ENCODE data around the gene CDH13. TPM values are rescaled to one million over a fixed set of nuclear protein-coding genes. Genes with fewer than 3 reads are reported as not detected.

The CDH13 gene
- total RNA-seq, 1 donor from 2014 or later = 14.3 TPM

GRCh38 chr16:83447560-83447959, 820.8 kb downstream of the CDH13 start:
- Histone ChIP-seq H3K9me3 (no peaks in the 10 kb centered on the region), H3K27me3 (ENCODE audit: low read depth) (no peaks in the 10 kb centered on the region), H3K27ac (no peak overlapping the region), H3K4me1 (no peaks in the 10 kb centered on the region), H3K36me3 (no peaks in the 10 kb centered on the region), H3K4me3 (no peak overlapping the region)
- no peak for TF ChIP-seq CTCF (IDR thresholded peaks at IDR 0.05)
- DNase-seq (no peak), ATAC-seq (no peak)
- intact Hi-C loops (cut with DNase I) = no loop called here

GRCh38 chr16:83449861-83450260, 823.1 kb downstream of the CDH13 start:
- no peaks in the 10 kb centered on the region for H3K4me1 ChIP-seq
- no peak for DNase-seq
- H3K4me3 ChIP-seq = no peak overlapping the region
- intact Hi-C loops (cut with DNase I) = no loop called here
- no peak for TF ChIP-seq CTCF (IDR thresholded peaks at IDR 0.05)
- no peaks in the 10 kb centered on the region for H3K9me3 ChIP-seq
- no peak overlapping the region for H3K27ac ChIP-seq
- no peaks in the 10 kb centered on the region for H3K27me3 ChIP-seq (ENCODE audit: low read depth)
- no peak for ATAC-seq
- H3K36me3 ChIP-seq = no peaks in the 10 kb centered on the region

- no peaks in the 10 kb centered on the region for H3K27me3 ChIP-seq (ENCODE audit: low read depth)
- intact Hi-C loops (cut with DNase I) = no loop called here
- H3K36me3 ChIP-seq = no peaks in the 10 kb centered on the region
- TF ChIP-seq CTCF (IDR thresholded peaks at IDR 0.05) = no peak
- H3K9me3 ChIP-seq = no peaks in the 10 kb centered on the region
- ATAC-seq (no peak), DNase-seq (no peak)
- H3K27ac ChIP-seq = no peak overlapping the region
- no peak overlapping the region for H3K4me3 ChIP-seq
- H3K4me1 ChIP-seq = no peaks in the 10 kb centered on the region
These were observed 827.2 kb downstream of the CDH13 start for GRCh38 chr16:83453977-83454376.

- no peak overlapping the region for H3K4me3 ChIP-seq
- no peak for DNase-seq
- no peaks in the 10 kb centered on the region for H3K9me3 ChIP-seq
- no peak overlapping the region for H3K27ac ChIP-seq
- intact Hi-C loops (cut with DNase I) = no loop called here
- ATAC-seq = no peak
- no peaks in the 10 kb centered on the region for H3K4me1 ChIP-seq
- no peaks in the 10 kb centered on the region for H3K27me3 ChIP-seq (ENCODE audit: low read depth)
- no peak for TF ChIP-seq CTCF (IDR thresholded peaks at IDR 0.05)
- H3K36me3 ChIP-seq = no peaks in the 10 kb centered on the region
These were observed 828.9 kb downstream of the CDH13 start for GRCh38 chr16:83455716-83456115.

- TF ChIP-seq CTCF (IDR thresholded peaks at IDR 0.05) = no peak
- DNase-seq (no peak), ATAC-seq (no peak)
- H3K27me3 ChIP-seq (ENCODE audit: low read depth) = no peaks in the 10 kb centered on the region
- no peak overlapping the region for H3K4me3 ChIP-seq
- no peak overlapping the region for H3K27ac ChIP-seq
- intact Hi-C loops (cut with DNase I) = no loop called here
- no peaks in the 10 kb centered on the region for H3K36me3 ChIP-seq
- H3K9me3 ChIP-seq = no peaks in the 10 kb centered on the region
- no peaks in the 10 kb centered on the region for H3K4me1 ChIP-seq
These were observed 830.2 kb downstream of the CDH13 start for GRCh38 chr16:83456934-83457333.

- no peaks in the 10 kb centered on the region for H3K36me3 ChIP-seq
- intact Hi-C loops (cut with DNase I) = no loop called here
- H3K27me3 ChIP-seq (ENCODE audit: low read depth) = no peaks in the 10 kb centered on the region
- DNase-seq = no peak
- ATAC-seq = no peak
- H3K9me3 ChIP-seq = no peaks in the 10 kb centered on the region
- H3K4me1 ChIP-seq = no peaks in the 10 kb centered on the region
- H3K27ac ChIP-seq = no peak overlapping the region
- no peak overlapping the region for H3K4me3 ChIP-seq
- TF ChIP-seq CTCF (IDR thresholded peaks at IDR 0.05) = no peak
These were observed 831.8 kb downstream of the CDH13 start for GRCh38 chr16:83458612-83459011.
